H1 (cell line): ENCODE measurements around the gene ASIC2. TPM values are rescaled to one million over a fixed set of nuclear protein-coding genes. Genes with fewer than 3 reads are reported as not detected.

Experiments used
- CTCF ChIA-PET: fragments of 300-600 bp; sonication (Branson Sonifier 250); formaldehyde crosslinking; loops from one replicate; lab custom pipeline; 2021; ENCODE audit not compliant: partially characterized antibody; lab: Charles Lee
- POLR2A ChIA-PET: fragments of 300-600 bp; sonication (Branson Sonifier 250); formaldehyde crosslinking; loops from one replicate; lab custom pipeline; 2021; ENCODE audit warnings: inconsistent platforms; ENCODE audit not compliant: partially characterized antibody; lab: Charles Lee
- DNase-seq, 2 experiments: peaks; one replicate each; pipeline versions ENCODE4 v3.0.0 to v3.0.0-alpha.2; 2010 to 2022; ENCODE audit warnings: low spot score in 2 of 2, low read depth in 1 of 2, mixed read lengths in 1 of 2
- FAIRE-seq: peaks from 2 replicates; lab custom pipeline; 2011; peaks lifted over from hg19 to GRCh38; lab: Jason Lieb, UNC
- H2AFZ ChIP-seq: 2 replicates; pipeline ENCODE4 v1.8.1; 2012; ENCODE audit warnings: low read length, inconsistent platforms
- H2AK5ac ChIP-seq: 2 replicates; pipeline ENCODE4 v1.6.1; 2013; ENCODE audit warnings: low read depth, low read length
- H2BK120ac ChIP-seq: replicated peaks from 2 replicates; pipeline ENCODE3; 2013; ENCODE audit warnings: low read depth, low read length, inconsistent platforms
- H2BK12ac ChIP-seq: 2 replicates; pipeline ENCODE4 v1.6.1; 2013; ENCODE audit warnings: low read depth, low read length
- H2BK15ac ChIP-seq: 2 replicates; pipeline ENCODE4 v1.6.1; 2013; ENCODE audit warnings: low read length
- H2BK20ac ChIP-seq: 2 replicates; pipeline ENCODE4 v1.6.1; 2013; ENCODE audit warnings: low read length
- H2BK5ac ChIP-seq: 2 replicates; pipeline ENCODE4 v1.6.1; 2013; ENCODE audit warnings: low read depth, low read length
- H3K14ac ChIP-seq: 2 replicates; pipeline ENCODE4 v1.6.1; 2013; ENCODE audit warnings: inconsistent platforms; ENCODE audit not compliant: insufficient read length
- H3K18ac ChIP-seq: 2 replicates; pipeline ENCODE4 v1.6.1; 2013; ENCODE audit warnings: low read length; ENCODE audit errors: extremely low read depth
- H3K23ac ChIP-seq: 2 replicates; pipeline ENCODE4 v1.6.1; 2013; ENCODE audit warnings: inconsistent platforms; ENCODE audit not compliant: insufficient read length
- H3K23me2 ChIP-seq: 2 replicates; pipeline ENCODE4 v1.6.1; 2013; ENCODE audit warnings: low read depth, low read length
- H3K27ac ChIP-seq: 2 replicates; pipeline ENCODE4 v1.6.1; 2011; ENCODE audit warnings: low read depth, low read length, inconsistent platforms
- H3K27me3 ChIP-seq, 4 experiments: replicated peaks in 1 of 4; 1 replicate in 1 of 4; 2 replicates in 3 of 4; pipeline versions ENCODE4 v1.6.1 to v1.8.1; 2011 to 2013; ENCODE audit warnings: low read length in 3 of 4, mild to moderate bottlenecking in 3 of 4, inconsistent platforms in 2 of 4, mixed read lengths in 2 of 4, moderate library complexity in 1 of 4; ENCODE audit not compliant: control insufficient read depth in 3 of 4, insufficient read depth in 3 of 4; ENCODE audit errors: extremely low read depth in 1 of 4
- H3K36me3 ChIP-seq, 4 experiments: 2 replicates each; pipeline versions ENCODE4 v1.6.1 to v1.8.1; 2011 to 2013; ENCODE audit warnings: mild to moderate bottlenecking in 4 of 4, low read length in 3 of 4, moderate library complexity in 2 of 4, control low read depth in 1 of 4, inconsistent platforms in 1 of 4; ENCODE audit not compliant: insufficient read depth in 4 of 4, control insufficient read depth in 2 of 4
- H3K4ac ChIP-seq: replicated peaks from 2 replicates; pipeline ENCODE3; 2013; ENCODE audit warnings: low read length, low read depth, mixed read lengths, inconsistent platforms; ENCODE audit not compliant: insufficient read length
- H3K4me1 ChIP-seq, 4 experiments: replicated peaks in 1 of 4; 1 replicate in 1 of 4; 2 replicates in 3 of 4; pipeline versions ENCODE4 v1.6.1 to v1.8.1; 2011 to 2013; ENCODE audit warnings: low read length in 3 of 4, inconsistent platforms in 2 of 4, mixed read lengths in 1 of 4; ENCODE audit not compliant: insufficient read depth in 4 of 4, control insufficient read depth in 3 of 4
- H3K4me2 ChIP-seq, 2 experiments: 2 replicates each; pipeline versions ENCODE4 v1.6.1 to v1.8.1; 2011 to 2013; ENCODE audit warnings: low read depth in 2 of 2, low read length in 2 of 2, control low read depth in 1 of 2, inconsistent platforms in 1 of 2, mild to moderate bottlenecking in 1 of 2; ENCODE audit not compliant: insufficient read depth in 1 of 2
- H3K4me3 ChIP-seq, 4 experiments: fragments of 200-600, 300-600 bp in 1 of 4; sonication (generic), shearing (Covaris generic), sonication (Bioruptor Twin) in 1 of 4; 2 replicates each; pipeline versions ENCODE4 v1.5.1 to v1.8.1; 2011 to 2016; ENCODE audit warnings: low read length in 4 of 4, low read depth in 3 of 4, control low read depth in 2 of 4, inconsistent platforms in 2 of 4, mild to moderate bottlenecking in 2 of 4, mixed read lengths in 1 of 4, moderate library complexity in 1 of 4; ENCODE audit not compliant: insufficient read depth in 2 of 4; ENCODE audit errors: extremely low read depth in 1 of 4
- H3K56ac ChIP-seq: replicated peaks from 2 replicates; pipeline ENCODE3; 2013; ENCODE audit warnings: low read depth, mild to moderate bottlenecking, mixed read lengths, low read length, inconsistent platforms; ENCODE audit not compliant: insufficient read length
- H3K79me1 ChIP-seq: 2 replicates; pipeline ENCODE4 v1.6.1; 2013; ENCODE audit warnings: low read depth, low read length, control low read depth
- H3K79me2 ChIP-seq, 2 experiments: 2 replicates each; pipeline versions ENCODE4 v1.6.1 to v1.8.1; 2012 to 2013; ENCODE audit warnings: low read length in 2 of 2, mild to moderate bottlenecking in 2 of 2, inconsistent platforms in 1 of 2; ENCODE audit not compliant: insufficient read depth in 2 of 2, control insufficient read depth in 1 of 2
- H3K9ac ChIP-seq, 4 experiments: replicated peaks in 1 of 4; 1 replicate in 1 of 4; 2 replicates in 3 of 4; pipeline versions ENCODE4 v1.6.1 to v1.8.1; 2011 to 2013; ENCODE audit warnings: low read depth in 3 of 4, low read length in 3 of 4, control low read depth in 2 of 4, mild to moderate bottlenecking in 2 of 4, moderate library complexity in 2 of 4, inconsistent platforms in 1 of 4; ENCODE audit errors: extremely low read depth in 1 of 4
- H3K9me3 ChIP-seq, 2 experiments: 2 replicates each; pipeline versions ENCODE4 v1.6.1 to v1.8.1; 2012 to 2013; ENCODE audit warnings: mild to moderate bottlenecking in 2 of 2, moderate library complexity in 2 of 2, control low read depth in 1 of 2, inconsistent platforms in 1 of 2, low read depth in 1 of 2, low read length in 1 of 2, mixed read lengths in 1 of 2; ENCODE audit not compliant: insufficient read depth in 2 of 2
- H4K20me1 ChIP-seq, 2 experiments: replicated peaks in 1 of 2; 2 replicates each; pipeline versions ENCODE3 to v1.8.1; 2011 to 2013; ENCODE audit warnings: inconsistent platforms in 2 of 2, low read length in 2 of 2, mild to moderate bottlenecking in 1 of 2; ENCODE audit not compliant: insufficient read depth in 2 of 2, control insufficient read depth in 1 of 2
- H4K5ac ChIP-seq: 2 replicates; pipeline ENCODE4 v1.6.1; 2013; ENCODE audit warnings: low read length, low read depth, mixed read lengths, inconsistent platforms; ENCODE audit not compliant: insufficient read length
- H4K8ac ChIP-seq: 2 replicates; pipeline ENCODE4 v1.8.0; 2013; ENCODE audit warnings: mild to moderate bottlenecking, moderate library complexity, low read length, inconsistent platforms; ENCODE audit not compliant: insufficient read depth; ENCODE audit errors: extremely low read depth
- H4K91ac ChIP-seq: replicated peaks from 2 replicates; pipeline ENCODE3; 2013; ENCODE audit warnings: low read length, mixed read lengths, inconsistent platforms; ENCODE audit not compliant: insufficient read length
- CBX5 ChIP-seq: fragments of 300-800, 300-1000 bp; sonication (generic); IDR thresholded peaks from 2 replicates; pipeline ENCODE4 v1.7.1; 2016; ENCODE audit warnings: antibody characterized with exemption, low read length, low read depth
- CREB1 ChIP-seq: IDR thresholded peaks from 2 replicates; pipeline ENCODE4 v1.6.1; 2012; ENCODE audit warnings: inconsistent platforms
- FOSL1 ChIP-seq: IDR thresholded peaks from 2 replicates; pipeline ENCODE4 v1.6.1; 2011; ENCODE audit warnings: mild to moderate bottlenecking, low read depth, low read length, moderate library complexity; ENCODE audit not compliant: insufficient read depth
- NRF1 ChIP-seq: IDR thresholded peaks from 2 replicates; pipeline ENCODE4 v1.6.1; 2011; ENCODE audit warnings: mild to moderate bottlenecking, low read depth, low read length, improper control_type of control experiment
- ZNF274 ChIP-seq: IDR thresholded peaks from 2 replicates; pipeline ENCODE4 v1.7.0; 2012; ENCODE audit warnings: low read length, borderline replicate concordance; ENCODE audit errors: extremely low read depth
- WGBS, 2 experiments: shearing (Covaris generic) in 1 of 2; methylation state at CpG; one replicate each; pipeline versions ENCODE4 v1.1.6 to v1.1.7; 2013 to 2015; ENCODE audit warnings: low lambda C conversion rate in 2 of 2, mixed read lengths in 2 of 2, inconsistent platforms in 1 of 2, low coverage in 1 of 2, missing lambda C conversion rate in 1 of 2; ENCODE audit not compliant: insufficient replicate concordance in 2 of 2, insufficient coverage in 1 of 2, insufficient read length in 1 of 2; ENCODE audit errors: extremely low coverage in 1 of 2, missing lambda C conversion rate in 1 of 2; 5-methylcytosine and 5-hydroxymethylcytosine counted together
- polyA plus RNA-seq, 7 experiments: library from polyadenylated mRNA; depleted of rRNA in 3 of 7; stranded (reverse) in 5 of 7; unstranded in 2 of 7; fragments of >200 nt in 5 of 7; fragments of 200-250 nt in 2 of 7; gene quantifications; 1 replicate in 5 of 7; 2 replicates in 1 of 7; 4 replicates in 1 of 7; pipeline versions ENCODE4 v1.2.1 to v1.2.3, GENCODE V29; 2011 to 2013; ENCODE audit warnings: missing spikeins in 2 of 7, mixed read lengths in 2 of 7
- total RNA-seq: library from RNA; stranded (reverse); fragmentation: NEBNext Ultra II Directional; extraction: Animal tissue kit (Norgen Biotek cat#: 25700); gene quantifications from 2 replicates; pipeline ENCODE4 v1.2.1, GENCODE V29; 2021
- TF ChIP-seq, protein P1 (sequence below): IDR thresholded peaks from 2 replicates; pipeline ENCODE4 v1.6.1; 2012; ENCODE audit warnings: inconsistent platforms

Gene ASIC2
- total and polyA plus RNA-seq, 2 of the 8 experiments (the other 6 are each of a cell fraction or from before 2014, with no cell fraction given), result 0.86 to 1.2 TPM

DNA sequence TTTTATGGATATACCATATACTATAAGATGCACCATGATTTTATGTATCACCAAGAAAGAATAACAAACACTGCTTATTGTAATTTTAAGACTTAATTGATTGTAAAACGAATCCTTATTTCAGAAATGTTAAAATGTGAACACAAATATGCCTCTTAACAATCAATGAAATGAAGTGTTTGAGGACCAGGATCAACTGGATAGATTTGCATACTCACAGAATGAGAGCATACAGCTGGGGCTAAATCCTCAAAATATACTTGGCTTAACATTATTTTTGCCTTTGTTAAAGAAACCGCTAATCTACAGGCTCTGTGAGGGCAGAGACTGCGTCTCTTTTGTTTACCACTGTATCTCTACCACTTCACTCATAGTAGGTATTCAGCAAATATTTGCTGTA lies 207.8 kb downstream of the ASIC2 start:
- no peaks in the 10 kb centered on the region for H3K79me2 ChIP-seq
- H4K5ac ChIP-seq, result no peak overlapping the region
- CTCF ChIA-PET, result no interaction called here

More for the DNA sequence above, 207.8 kb downstream of the ASIC2 start:
- Histone ChIP-seq H3K14ac (no peak overlapping the region), H2BK120ac (no peak overlapping the region), H3K4me2 (no peak overlapping the region), H3K56ac (no peak overlapping the region), H3K79me1 (no peaks in the 10 kb centered on the region), H3K4ac (no peak overlapping the region), H2BK15ac (no peak overlapping the region), H3K23ac (no peak overlapping the region), H3K36me3 (no peaks in the 10 kb centered on the region), H2BK20ac (no peak overlapping the region), H3K27me3 (no peaks in the 10 kb centered on the region; a peak in 2 of 7 replicates), H4K20me1 (peaks cover 0 to 1% of the 10 kb centered on the region in 2 experiments), H4K8ac (no peak overlapping the region), H3K4me3 (no peak overlapping the region), H3K23me2 (no peaks in the 10 kb centered on the region), H2AFZ (no peak overlapping the region), H2BK12ac (no peak overlapping the region), H3K18ac (no peak overlapping the region), H3K9me3 (no peaks in the 10 kb centered on the region), H3K9ac (no peak overlapping the region), H4K91ac (no peak overlapping the region), H3K4me1 (no peaks in the 10 kb centered on the region), H3K27ac (no peak overlapping the region), H2AK5ac (no peak overlapping the region), H2BK5ac (no peak overlapping the region)
- TF ChIP-seq, protein P1, sequence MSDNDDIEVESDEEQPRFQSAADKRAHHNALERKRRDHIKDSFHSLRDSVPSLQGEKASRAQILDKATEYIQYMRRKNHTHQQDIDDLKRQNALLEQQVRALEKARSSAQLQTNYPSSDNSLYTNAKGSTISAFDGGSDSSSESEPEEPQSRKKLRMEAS, result no peak
- no peak for TF ChIP-seq NRF1
- TF ChIP-seq FOSL1, result no peak
- no peak for TF ChIP-seq CBX5
- no peak for TF ChIP-seq CREB1
- no peak for TF ChIP-seq ZNF274
- POLR2A ChIA-PET, result no interaction called here
- DNase-seq, result no peak
- 85% methylated on average over 3 of the region's 3 CpGs; no CpG with 5 or more reads in 1 of the 2 experiments for WGBS, 2 experiments
- FAIRE-seq, result no peak
